GM12864 (cell line): ENCODE results near the gene CTDSPL.

ENCODE experiments used
- DNase-seq: peaks from one replicate; pipeline ENCODE4 v3.0.0-alpha.2; 2011; ENCODE audit warnings: low read depth
- H3K4me3 ChIP-seq: 2 replicates; pipeline ENCODE4 v1.5.1; 2011; ENCODE audit warnings: mild to moderate bottlenecking, low read depth, low read length, control low read depth
- TF ChIP-seq, protein P1 (sequence below): IDR thresholded peaks from 2 replicates; pipeline ENCODE4 v1.5.1; 2011; ENCODE audit warnings: low read depth, mild to moderate bottlenecking, moderate library complexity, low read length, control low read depth, inconsistent platforms; ENCODE audit errors: missing control alignments

The CTDSPL gene

DNA sequence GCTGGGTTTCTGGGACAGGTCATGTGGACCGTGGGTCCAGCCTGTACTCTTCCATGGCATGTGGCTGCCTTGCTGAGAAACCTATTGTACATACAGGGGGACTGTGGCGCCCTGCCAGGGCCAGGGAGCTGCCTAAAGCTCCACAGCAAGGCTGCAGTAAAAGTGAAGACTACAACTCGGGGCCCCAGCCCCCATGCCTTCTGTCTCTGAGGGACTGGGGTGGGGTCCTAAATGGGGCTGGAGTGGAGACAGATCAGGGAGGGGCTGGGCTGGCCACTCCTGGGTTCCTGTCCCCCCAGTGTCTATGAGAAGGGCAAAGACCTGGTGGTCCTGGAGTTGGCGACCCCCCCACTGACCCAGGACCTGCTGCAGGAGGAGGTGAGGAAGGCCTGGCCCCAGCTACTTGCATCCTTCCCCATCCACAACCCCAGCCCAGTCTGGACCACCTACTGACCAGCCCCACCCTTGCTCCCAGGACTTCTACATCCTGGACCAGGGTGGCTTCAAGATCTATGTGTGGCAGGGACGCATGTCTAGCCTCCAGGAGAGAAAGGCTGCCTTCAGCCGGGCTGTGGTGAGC, 136.2 kb downstream of the CTDSPL start:
- TF ChIP-seq, protein P1, sequence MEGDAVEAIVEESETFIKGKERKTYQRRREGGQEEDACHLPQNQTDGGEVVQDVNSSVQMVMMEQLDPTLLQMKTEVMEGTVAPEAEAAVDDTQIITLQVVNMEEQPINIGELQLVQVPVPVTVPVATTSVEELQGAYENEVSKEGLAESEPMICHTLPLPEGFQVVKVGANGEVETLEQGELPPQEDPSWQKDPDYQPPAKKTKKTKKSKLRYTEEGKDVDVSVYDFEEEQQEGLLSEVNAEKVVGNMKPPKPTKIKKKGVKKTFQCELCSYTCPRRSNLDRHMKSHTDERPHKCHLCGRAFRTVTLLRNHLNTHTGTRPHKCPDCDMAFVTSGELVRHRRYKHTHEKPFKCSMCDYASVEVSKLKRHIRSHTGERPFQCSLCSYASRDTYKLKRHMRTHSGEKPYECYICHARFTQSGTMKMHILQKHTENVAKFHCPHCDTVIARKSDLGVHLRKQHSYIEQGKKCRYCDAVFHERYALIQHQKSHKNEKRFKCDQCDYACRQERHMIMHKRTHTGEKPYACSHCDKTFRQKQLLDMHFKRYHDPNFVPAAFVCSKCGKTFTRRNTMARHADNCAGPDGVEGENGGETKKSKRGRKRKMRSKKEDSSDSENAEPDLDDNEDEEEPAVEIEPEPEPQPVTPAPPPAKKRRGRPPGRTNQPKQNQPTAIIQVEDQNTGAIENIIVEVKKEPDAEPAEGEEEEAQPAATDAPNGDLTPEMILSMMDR: no peak
- no peak overlapping the region for H3K4me3 ChIP-seq

DNA sequence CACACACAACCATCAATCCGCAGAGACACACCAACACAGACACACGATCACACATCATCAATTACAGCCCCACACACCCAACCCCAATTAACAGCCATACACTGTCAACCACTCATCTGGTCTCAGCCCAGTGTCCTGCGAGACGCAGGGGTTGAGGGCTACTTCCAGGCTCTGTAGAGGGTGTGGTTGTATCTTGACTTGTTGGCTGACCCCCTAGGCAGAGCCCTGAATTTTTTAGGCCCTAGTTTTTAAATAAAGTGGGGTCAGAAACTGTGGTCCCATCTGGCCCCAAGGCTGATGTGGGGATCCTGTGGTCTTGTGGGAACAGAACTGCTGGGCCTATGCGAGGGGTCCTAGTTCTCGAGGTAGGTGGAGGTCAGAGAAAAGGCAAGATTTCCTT, 138.2 kb downstream of the CTDSPL start:
- TF ChIP-seq, protein P1: no peak
- no peak overlapping the region for H3K4me3 ChIP-seq
- DNase-seq: no peak

More for the DNA sequence above, 136.2 kb downstream of the CTDSPL start:
- no peak for DNase-seq

DNA sequence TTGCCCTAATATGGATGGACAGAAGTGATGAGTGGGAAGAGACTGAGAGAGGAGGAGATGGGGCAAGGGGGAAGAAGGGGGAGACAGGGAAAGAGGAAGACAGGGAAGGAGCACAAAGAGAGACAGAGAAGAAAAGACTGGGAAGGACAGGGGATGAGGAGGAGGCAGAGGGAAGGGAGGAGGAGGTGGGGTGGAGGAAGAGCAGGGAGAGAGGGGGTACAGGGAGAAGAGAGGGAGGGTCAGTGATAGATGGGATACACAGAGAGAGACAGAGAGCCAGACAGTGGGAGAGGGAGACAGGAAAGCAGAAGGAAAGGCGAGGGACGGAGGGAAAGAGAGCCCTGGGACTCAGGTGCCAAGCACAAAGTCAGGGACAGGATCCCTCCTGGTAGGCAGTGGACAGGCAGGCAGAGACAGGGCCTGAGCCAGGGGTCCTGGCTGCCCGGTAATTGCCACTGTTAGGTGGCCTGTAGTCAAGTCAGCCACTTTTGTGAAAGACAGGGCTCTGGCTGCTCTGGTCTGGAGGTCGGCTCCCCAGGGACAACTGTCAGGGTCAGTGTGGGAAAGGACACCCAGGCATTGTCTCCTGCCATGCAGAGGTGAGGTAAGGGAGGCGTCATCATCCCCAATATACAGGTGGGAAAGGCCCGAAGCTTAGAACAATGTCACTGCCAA, 138.7 kb downstream of the CTDSPL start:
- no peak overlapping the region for H3K4me3 ChIP-seq
- TF ChIP-seq, protein P1: no peak
- no peak for DNase-seq

DNA sequence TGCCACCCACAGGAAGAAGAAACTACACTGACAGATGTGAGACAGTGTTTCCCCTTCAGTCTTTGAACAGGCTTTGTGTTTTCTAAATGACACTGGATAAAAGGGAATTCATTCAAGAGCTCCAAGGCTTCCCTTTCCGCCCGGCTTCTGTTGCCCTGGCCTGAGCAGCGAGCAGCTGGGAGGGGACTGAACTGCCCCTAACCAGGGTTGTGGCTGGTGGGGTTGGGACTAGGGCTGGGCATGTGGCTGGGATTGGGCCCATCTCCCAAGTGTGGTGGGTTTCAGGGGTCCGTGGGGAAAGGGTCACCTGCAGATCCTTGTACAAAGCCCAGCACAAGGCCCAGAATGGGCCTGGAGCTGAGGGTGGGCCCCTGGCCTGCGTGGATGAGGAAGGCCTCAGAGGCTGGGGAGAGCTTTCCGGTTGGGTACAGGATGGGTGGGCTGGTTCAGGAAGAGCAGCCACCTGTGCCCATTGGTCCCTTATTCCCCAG, 139.3 kb downstream of the CTDSPL start:
- TF ChIP-seq, protein P1: no peak
- no peak for DNase-seq
- H3K4me3 ChIP-seq: no peak overlapping the region

DNA sequence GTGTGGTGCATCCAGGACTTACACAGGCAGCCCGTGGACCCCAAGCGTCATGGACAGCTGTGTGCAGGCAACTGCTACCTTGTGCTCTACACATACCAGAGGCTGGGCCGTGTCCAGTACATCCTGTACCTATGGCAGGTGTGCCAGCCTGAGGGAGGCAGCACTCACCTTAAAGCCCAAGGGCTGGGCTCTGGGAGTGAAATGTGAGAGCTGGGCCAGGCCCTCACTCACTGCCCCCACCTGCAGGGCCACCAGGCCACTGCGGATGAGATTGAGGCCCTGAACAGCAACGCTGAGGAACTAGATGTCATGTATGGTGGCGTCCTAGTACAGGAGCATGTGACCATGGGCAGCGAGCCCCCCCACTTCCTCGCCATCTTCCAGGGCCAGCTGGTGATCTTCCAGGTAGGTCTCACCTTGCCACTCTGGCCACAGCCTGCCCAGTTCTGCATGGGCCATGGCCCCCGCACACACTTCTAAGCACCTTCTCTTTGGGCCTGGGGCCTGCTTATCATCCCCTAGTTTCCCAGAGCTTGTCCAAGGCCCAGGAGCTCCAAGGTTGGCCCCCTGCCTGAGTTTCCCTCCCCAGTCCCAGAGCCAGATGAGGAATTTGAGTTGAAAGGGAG, 139.9 kb downstream of the CTDSPL start:
- H3K4me3 ChIP-seq: no peak overlapping the region
- DNase-seq: no peak
- TF ChIP-seq, protein P1: peak; percentile 22

DNA sequence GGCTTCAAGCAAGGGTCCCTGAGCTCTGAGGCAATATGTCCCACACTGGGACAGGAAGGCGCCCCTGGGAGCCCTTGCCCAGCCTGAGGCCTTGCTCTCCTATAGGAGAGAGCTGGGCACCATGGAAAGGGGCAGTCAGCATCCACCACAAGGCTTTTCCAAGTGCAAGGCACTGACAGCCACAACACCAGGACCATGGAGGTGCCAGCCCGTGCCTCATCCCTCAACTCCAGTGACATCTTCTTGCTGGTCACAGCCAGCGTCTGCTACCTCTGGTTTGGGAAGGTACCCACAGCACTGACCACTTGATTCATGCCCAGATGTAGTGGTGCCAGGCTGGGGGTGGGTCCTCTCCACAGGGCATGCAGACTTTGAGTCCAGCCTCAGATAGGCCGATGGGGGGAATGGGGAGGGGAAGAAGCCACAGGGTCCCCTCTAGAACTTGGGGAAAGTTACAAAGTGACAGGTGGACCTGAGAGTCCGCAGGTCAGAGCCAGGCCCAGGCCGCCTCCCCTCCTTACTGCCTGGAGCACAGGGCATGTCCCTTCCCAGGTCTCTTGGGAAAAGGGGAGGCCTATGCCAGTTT, 140.7 kb downstream of the CTDSPL start:
- DNase-seq: no peak
- TF ChIP-seq, protein P1: no peak
- H3K4me3 ChIP-seq: no peak overlapping the region
